NCI-H1105 (cell line): ENCODE results near the gene KCP.

Source experiments
- DNase-seq: peaks from one replicate; lab custom pipeline; 2025; lab: John Stamatoyannopoulos, UW

The KCP gene

DNA sequence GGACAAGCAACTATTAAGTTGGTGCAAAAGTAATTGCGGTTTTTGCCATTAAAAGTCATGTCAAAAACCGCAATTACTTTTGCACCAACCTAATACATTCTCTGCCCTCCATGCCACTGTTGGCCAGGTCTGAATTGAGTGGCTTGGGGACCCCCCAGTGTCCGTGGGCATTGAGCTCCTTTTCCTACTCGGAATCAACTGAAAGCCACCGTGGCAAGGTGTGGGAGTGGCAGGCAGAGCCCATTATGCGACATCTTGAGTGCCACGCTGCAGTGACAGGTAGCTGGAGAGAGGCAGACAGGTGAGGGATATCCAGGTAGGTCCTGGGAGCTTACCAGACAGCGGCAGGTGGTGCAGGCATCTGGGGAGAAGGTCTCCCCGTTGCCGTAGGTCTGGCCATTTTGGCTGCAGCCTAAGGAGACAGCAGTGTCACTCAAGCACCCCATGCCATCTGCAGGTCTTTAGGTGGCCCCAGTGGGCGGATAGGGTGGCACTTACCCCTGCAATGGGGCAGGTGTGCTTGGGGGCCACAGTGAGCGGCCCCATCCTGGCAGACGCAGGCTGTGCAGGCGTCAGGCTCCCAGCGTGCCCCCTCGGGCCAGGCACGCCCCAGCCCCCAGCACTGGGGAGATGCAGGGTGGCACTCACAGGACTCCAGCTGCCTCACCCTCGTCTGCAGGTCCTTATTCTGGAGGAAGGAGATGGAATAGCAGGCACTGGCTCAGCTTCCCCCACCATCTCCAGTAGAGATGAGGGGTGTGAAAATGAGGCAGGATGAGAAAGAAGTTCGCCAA is 3.5 kb downstream of the KCP start:
- no peak for DNase-seq

DNA sequence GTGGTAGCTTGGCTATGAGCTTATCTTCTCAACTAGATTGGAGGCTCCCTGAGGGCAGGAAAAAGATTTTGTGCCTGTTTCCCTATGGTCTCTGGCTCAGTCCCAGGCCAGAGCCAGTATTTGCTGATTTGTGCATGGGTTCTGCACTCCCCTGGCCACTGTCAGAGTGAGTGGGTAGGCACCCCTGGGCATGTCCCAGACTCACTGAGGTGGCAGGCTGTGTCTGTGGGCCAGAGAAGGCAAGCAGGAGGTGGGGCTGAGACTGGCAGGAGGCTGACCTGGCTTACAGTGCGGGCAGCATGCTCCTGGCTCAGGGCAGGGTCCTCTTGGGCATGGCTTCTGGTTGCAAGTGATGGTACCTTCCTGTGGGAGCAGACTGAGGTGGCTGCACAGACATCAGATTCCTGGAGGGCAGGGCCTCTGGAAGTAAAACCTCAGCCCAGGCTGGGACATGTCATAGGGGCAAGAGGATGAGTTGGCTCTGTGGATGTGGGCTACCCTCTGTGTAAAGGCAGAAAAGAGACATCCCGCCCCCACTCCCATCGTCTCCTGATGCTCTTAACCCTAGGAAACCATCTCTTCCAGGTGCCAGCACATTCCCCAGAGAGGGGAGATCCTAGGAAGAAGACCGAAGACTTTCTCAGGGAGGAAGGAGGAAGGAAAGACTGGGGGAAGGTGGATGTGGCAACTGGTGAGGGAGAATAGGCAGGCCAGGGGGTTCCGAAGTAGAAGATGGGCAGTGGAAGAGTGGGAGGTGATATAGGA is 4.3 kb downstream of the KCP start:
- DNase-seq = no peak

DNA sequence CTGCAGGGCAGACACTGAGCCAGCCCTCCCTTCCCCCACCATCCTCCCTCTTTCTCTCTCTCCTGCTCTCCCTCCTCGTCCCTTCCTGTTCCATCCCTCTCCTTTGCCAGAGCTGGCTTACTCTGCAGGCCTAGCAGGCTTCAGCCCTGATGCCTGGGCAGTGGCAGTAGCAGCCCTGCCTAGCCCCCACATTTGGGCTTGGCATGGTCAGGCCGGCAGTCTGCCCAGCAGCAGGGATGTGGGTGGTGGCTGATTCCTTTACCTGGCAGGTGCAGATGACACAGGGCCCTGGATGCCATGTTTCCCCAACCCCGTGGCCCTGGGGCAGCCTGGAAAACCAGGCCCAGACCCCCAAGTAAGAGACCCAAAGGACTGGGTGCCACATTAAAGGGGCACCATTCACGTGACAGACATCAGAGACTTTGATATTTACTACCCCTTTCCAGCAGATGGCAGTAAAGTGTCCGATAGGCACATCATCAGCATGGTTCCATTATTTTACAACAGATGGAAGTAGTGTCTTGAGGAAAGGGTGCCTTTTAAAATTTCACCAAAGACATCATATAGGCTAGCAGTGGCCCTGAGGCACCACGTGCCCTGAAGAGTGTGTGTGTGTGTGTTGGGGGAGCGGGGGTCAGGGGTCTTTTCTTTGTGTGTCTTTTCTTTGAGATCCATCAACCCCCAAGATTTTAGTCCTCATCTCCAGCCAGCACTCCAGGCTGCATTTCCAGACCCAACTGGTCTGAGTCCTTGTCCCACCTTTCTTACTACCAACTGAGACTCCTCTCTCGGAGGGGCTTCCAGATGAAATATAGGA is 5.9 kb downstream of the KCP start:
- peak; percentile 59 for DNase-seq

DNA sequence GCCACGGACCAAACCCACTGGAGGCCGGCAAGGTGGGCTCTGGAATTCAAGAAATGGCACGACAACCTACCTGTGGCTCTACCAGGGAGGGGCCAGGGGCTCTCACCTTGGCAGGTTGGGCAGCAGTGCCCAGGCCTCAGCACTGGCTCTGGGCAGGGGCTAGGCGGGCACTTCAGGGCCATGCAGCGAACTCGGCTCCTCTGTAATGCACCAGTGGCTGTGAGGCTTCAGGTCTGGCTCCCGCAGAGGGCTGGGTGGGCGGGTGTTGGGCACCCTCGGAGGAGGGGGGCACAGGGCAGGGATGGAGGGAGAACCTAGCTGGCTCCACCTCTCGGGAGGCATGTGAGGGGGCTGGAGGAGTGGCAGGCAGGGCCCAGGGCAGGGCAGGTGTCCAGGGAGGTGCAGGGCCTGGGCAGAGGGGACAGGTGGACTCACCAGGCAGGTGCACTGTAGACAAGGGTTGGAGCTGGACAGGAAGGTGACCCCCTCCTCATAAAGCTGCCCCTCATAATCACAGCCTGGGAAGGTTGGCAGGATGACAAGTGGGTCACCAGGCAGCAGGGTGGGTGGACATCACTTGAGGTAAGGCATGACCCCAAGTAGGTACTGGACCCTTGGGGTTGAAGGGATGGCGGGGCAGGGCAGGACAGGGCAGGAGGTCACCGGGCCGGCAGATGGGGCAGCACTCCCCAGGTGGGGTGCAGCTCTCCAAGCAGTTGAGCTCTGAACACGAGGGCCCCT is 6.7 kb downstream of the KCP start:
- no peak for DNase-seq

DNA sequence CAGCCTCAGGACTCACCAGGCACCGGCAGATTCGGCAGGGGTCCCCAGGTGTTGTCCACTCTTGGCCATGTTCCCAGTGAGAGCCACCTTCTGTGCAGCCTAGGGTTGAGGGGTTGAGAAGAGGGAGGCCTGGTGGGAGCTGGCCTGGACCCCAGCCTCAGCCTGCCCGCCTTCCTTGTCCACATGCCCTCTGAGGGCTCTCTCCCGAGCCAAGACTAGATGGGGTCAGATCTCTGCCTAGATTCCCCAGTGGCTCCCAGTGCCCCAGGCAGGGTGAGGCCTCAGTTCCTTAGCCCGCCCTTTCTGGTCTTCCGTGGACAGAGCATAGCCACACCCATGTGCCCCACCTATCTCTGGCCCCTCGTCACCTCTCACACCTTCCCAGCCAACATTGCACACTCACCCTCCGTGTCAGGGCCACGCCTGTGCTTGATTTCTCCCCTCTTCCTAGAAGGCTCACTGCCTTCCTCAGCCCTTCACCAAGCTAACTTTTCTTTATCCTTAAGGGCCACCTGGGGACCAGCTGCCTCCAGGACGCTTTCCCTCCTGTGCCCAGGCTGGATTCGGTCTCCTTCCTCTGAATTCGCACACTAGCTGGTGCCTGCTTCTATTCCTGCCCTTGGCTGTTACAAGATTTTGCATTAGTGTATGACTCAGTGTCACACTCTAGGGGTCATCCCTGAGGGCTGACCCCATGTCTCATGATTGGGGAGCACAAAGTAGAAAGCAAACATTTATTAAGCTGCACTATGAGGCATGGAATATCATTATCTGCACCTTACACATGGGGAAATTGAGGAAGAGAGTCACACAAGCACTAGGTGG is 7.5 kb downstream of the KCP start:
- no peak for DNase-seq

DNA sequence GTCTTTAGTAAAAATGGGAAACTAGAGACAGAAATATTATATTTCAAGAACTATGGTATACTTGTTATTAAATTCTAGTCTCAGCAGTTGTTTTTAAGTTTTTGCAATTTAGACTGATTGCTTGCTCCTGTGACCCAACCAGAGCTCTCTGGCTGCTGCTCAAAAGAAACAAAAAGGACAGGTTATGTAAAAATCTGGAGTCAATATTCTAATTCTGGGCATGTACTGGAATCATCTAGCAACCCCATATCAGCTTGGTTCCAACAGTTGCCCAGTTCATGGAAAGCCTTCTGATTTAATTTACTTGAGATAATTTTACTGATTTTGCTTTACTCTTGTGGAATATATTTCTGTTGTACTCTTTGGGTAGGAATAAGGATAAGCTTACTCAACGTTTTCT is 10.3 kb downstream of the KCP start:
- DNase-seq = no peak

DNA sequence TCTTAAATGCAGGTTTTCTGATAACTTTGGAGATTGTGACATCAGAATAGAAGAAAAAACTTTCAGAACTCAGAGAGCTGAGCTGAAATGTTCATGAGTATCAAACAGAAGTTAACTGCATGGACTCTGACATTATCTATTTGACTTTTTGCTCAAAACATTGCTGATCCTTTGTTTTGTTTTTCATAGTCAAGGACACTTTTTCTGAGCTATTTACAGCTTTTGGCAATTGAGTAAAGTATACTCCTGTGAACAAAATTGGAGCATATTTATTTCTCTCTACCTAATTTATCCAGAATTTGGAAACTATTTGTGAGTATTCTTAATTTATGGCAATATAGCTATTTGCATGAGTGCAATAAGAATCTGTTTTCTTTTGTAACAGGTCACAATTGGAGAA is 11.1 kb downstream of the KCP start:
- no peak for DNase-seq

DNA sequence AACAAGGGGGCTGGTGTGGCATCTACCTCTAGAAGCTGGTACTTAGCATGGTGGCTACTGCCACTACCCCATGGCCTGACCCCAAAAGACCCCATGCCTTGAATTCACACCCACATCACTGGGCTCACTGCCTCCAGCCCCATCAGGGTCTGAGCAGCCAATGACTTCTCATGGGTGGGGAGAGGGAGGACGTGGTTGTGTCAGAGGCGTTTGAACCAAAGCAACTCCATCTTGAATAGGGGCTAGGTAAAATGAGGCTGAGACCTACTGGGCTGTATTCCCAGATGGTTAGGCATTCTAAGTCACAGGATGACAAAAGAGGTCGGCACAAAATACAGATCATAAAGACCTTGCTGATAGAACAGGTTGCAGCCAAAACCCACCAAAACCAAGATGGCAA is 15.2 kb downstream of the KCP start:
- no peak for DNase-seq

DNA sequence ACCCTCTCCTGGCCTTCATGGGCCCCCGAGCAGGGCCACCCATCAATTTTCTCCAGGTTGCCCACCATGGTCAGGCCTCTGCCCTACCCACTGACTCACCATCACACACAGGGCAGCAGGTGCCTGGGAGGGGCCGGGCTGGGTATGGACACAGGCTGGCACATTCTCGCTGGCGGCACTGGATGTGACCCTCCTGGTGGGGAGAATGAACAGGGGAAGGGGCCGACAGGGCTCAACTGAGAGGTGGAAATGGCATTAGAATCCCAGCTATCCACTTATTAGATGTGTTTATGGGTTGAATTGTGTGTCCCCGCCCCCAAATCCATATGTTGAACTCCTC is 16.4 kb downstream of the KCP start:
- DNase-seq = no peak

DNA sequence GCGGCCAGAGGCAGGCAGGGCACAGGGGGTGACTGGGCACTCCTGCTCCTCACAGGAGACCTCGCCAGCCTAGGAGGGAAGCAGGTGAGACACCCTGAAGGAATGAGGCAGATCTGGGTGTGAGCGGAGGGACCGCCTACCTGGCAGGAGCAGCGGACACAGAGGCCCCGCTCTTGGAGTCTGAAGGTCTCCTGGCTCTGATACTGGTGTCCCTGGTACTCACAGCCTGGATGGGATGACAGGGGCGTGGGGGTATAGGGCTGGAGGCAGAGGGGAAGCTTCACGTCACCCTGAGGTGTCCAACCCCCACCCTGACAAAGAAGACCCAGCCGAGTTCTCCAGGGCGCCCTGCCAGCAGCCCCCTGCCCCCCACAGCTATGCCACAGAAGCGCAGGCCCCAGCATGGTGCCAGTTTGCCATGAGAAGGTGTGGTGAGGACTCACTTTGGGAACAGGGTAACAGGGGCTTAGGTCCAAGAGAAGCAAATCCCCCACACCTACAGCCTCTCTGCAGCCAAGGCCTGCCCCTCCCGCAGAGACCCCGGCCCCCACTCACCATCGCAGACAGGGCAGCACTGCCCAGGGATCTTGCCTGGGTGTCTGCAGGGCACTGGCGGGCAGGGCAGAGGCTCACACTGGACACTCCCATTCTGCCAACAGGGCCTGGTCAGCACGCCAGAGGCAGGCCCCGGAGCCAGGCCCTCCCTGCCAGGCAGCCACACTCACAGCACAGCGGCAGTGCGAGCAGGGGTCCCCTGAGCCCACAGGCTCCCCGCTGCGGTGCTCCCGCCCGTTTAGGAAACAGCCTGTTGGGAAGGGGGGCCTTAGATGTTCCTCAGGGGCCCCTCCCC is 17.0 kb downstream of the KCP start:
- no peak for DNase-seq

DNA sequence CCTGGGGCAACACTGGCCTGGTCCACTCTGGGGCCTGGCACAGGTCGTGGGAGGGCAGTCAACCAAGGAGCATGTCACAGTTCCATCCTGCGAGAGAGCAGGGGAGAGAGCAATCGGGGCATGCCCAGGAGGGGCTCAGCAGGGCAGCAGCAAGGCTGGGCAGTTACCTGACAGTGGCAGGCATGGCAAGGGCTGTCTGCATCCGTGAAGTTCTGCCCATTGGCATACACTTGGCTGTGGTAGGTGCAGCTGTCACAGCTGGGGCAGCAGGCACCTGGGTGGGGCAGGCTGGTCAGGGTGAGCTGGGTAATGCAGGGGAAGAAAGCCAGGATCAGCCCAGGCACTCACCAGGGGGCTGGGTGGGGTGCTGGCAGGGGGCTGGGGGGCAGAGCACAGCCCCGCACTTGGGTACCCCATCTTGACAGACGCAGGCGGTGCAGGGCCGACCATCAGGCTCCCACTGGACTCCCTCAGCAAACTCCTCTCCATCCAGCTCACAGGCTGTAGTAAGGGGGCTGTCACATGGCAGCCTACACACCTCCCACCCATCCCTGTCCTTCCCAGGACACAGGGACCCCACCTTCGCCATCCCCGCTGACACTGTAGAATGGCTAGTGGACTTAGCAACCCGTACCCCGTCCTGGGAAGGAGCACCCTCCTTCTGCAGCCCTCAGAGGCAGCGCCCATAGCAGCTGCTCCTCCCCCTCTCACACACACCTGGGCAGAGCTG is 17.8 kb downstream of the KCP start:
- no peak for DNase-seq

DNA sequence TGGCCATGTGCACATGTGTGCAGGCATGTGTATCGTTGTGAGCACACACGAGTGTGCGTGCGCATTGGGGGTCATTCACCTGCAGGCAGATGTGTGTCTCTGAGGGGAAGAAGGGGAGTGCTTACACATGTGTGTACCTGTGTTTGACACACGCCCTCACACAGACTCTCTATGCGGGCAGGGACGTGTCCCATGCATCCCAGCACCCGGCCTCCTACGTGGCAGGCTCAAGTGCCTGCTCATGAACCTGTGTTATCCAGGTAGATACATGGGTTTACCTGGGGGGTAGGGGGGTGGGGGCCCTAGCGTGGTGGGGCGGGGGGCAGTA is 18.6 kb downstream of the KCP start:
- DNase-seq = no peak

DNA sequence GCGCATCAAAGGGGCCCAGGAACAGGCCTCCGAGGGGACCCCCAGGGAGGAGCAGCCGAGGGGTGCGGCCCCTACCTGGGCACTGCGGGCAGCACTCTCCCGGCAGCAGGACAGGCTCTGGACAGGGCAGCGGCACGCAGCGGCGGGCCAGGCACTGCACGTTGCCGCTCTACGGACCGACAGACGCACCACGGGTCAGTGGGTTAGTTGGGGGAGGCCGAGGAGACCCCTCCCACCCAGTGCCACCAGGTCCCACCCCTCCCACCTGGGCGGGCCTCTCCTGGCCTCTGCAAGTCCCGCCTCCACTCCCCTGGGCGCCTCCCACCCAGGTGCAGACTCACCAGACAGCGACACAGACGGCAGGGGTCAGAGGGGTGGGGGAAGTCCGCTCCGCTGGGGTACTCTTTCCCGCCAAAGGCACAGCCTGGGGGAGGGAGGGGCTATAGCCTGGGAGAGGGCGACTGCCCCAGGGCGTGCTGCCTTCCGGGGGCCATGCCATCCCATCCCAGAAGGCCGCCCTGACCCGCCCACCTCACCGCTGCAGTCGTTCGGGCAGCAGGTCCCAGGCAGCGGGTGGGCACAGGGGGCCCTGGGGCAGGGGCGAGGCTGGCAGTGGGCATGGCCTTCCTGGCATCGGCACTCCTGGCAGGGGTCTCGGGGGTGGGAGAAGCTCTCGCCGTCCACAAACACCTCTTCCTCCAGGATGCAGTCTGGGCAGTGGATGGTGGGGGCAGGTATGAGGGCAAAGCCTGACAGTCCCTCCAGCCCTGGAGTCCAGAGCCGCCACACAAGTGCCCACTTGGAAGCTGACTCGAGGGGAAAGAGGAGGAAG is 19.2 kb downstream of the KCP start:
- DNase-seq = no peak

DNA sequence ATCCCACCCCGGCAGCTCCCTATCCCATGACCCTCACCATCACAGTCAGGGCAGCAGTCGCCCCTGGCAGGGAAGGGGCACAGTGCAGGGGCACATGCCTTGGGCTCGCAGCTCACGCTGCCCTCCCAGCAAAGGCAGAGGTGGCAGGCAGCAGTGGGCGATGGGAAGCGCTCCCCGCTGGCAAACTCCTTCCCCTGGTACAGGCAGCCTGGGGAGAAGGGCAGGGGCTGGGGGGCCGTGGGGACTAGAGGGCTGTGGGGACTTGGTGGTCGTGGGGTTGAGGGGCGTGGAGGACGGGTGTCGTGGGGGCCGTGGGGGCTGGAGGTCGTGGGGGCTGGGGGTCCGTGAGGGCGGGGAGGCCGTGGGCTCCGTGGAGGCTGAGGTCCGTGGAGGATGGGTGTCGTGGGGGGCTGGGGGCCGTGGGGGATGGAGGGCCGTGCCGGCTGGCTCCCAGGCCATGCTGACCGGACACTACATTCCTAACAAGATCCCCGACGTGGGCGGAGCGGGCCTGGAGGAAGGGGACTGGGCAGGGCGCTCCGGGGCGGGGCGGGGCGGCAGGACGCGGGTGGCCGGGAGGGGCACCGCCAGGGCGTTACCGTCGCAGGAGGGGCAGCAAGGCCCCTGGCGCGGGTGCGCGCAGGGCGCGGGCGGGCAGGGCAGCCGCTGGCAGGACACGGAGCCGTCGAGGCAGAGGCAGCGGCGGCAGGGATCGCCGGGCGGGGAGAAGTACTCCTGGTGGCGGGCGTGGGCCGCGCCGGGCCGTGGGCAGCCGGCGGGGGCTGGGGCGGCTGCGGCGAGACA is 20.0 kb downstream of the KCP start:
- no peak for DNase-seq

DNA sequence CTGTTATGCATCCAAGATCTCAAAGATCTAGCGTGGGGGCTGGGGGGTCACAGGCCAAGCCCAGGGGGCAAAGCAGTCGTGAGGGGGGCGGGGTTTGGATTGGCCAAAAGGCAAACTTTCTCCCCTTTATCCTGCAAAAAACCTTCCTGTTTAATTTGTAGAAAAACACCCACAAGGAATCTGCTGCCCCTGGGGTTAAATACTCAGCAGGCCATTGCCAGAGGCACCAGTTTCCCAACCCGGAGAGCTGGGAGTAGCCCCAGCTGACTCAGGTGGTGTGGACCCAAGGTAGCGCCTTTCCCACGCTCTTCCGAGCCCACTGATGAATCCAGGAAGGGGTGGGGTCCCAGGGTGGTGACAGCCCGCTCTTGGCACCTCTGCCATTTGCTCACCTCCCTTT is 21.4 kb downstream of the KCP start:
- no peak for DNase-seq

DNA sequence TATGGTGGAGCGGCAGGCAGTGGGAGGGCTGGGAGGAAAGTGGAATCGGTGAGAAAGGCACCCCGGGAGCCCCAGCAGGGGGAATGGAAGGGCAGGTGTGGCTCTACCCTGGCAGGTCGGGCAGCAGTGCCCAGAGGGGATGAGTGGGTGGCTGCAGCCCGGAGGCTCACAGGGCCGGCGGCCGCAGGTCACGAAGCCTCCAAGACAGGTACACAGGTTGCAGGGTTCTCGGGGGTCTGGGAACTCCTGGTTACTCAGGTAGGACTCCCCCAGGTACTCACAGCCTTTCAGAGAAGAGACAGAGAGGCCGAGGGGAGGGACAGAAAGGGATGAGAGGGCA is 21.8 kb downstream of the KCP start:
- no peak for DNase-seq

DNA sequence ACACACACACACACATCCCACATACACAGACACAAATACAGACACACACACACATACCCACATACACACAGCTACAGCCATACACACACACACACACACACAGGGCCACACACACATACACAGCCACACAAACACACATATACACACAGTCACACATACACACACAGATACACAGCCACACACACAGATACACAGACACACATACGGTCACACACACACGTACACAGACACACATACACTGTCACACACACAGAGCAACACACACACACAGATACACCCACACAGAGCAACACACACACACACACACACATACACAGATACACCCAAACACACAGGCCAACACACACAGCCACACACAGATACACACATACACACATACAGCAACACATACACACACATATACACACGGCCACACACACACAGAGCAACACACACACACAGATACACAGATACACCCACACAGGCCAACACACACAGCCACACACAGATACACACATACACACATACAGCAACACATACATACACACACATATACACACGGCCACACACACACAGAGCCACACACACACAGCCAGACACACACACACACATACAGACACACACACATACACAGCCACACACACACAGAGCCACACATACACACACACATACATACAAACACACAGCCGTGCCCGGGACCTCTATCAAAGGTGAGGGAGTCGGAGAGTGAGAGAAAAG is 22.3 kb downstream of the KCP start:
- no peak for DNase-seq
